ENCODE measurements around the gene PRLR.

DNA sequence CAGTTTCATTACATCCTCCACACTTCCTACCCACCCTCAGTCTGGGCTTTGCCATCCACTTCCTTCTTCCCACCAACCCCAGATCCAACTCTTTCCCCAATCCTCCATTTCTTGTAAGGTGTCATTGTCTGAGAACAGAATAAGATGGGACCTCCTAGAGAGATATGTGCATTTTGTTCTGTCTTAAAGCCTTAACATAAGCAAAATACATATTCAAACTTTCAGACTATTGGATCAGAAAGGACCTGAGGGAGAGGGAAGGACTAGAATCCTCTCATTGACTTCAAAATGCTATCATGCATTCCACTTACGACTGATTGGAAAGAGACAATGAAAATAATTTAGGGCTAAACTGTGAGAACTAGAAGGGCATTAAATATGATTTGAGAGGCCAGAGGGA is 225.5 kb downstream of the PRLR start:
- TF ChIP-seq, protein P1, sequence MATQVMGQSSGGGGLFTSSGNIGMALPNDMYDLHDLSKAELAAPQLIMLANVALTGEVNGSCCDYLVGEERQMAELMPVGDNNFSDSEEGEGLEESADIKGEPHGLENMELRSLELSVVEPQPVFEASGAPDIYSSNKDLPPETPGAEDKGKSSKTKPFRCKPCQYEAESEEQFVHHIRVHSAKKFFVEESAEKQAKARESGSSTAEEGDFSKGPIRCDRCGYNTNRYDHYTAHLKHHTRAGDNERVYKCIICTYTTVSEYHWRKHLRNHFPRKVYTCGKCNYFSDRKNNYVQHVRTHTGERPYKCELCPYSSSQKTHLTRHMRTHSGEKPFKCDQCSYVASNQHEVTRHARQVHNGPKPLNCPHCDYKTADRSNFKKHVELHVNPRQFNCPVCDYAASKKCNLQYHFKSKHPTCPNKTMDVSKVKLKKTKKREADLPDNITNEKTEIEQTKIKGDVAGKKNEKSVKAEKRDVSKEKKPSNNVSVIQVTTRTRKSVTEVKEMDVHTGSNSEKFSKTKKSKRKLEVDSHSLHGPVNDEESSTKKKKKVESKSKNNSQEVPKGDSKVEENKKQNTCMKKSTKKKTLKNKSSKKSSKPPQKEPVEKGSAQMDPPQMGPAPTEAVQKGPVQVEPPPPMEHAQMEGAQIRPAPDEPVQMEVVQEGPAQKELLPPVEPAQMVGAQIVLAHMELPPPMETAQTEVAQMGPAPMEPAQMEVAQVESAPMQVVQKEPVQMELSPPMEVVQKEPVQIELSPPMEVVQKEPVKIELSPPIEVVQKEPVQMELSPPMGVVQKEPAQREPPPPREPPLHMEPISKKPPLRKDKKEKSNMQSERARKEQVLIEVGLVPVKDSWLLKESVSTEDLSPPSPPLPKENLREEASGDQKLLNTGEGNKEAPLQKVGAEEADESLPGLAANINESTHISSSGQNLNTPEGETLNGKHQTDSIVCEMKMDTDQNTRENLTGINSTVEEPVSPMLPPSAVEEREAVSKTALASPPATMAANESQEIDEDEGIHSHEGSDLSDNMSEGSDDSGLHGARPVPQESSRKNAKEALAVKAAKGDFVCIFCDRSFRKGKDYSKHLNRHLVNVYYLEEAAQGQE (IDR thresholded peaks at IDR 0.05; ENCODE audit: borderline replicate concordance in 1 of 2, low read depth in 1 of 2, low read length in 2 of 2): no peak
- TF ChIP-seq MAFF (IDR thresholded peaks at IDR 0.05; ENCODE audit: low read depth, low read length) (no peak), MAFG (CRISPR knock-in tag; IDR thresholded peaks at IDR 0.05) (no peak), ETV6 (CRISPR knock-in tag; conservative IDR thresholded peaks at IDR 0.05) (no peak), SIN3A (IDR thresholded peaks at IDR 0.05; ENCODE audit: borderline replicate concordance, low read depth, low read length) (no peak), RBM39 (IDR thresholded peaks at IDR 0.05; ENCODE audit: low read depth, low read length, poor library complexity, severe bottlenecking) (no peak), PRPF4 (IDR thresholded peaks at IDR 0.05; ENCODE audit: low read depth, low read length, poor library complexity, severe bottlenecking) (no peak), SRF (IDR thresholded peaks at IDR 0.05; ENCODE audit: low read depth, low read length) (no peak), ASH2L (IDR thresholded peaks at IDR 0.05; ENCODE audit: insufficient read length, low read depth, low read length) (no peak), ZNF776 (CRISPR knock-in tag; IDR thresholded peaks at IDR 0.05) (no peak), POLR2AphosphoS5 (IDR thresholded peaks at IDR 0.05; ENCODE audit: low read depth, low read length) (no peak)
- TF ChIP-seq, protein P2, sequence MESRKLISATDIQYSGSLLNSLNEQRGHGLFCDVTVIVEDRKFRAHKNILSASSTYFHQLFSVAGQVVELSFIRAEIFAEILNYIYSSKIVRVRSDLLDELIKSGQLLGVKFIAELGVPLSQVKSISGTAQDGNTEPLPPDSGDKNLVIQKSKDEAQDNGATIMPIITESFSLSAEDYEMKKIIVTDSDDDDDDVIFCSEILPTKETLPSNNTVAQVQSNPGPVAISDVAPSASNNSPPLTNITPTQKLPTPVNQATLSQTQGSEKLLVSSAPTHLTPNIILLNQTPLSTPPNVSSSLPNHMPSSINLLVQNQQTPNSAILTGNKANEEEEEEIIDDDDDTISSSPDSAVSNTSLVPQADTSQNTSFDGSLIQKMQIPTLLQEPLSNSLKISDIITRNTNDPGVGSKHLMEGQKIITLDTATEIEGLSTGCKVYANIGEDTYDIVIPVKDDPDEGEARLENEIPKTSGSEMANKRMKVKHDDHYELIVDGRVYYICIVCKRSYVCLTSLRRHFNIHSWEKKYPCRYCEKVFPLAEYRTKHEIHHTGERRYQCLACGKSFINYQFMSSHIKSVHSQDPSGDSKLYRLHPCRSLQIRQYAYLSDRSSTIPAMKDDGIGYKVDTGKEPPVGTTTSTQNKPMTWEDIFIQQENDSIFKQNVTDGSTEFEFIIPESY (CRISPR knock-in tag; IDR thresholded peaks at IDR 0.05): no peak
- TF ChIP-seq, protein P3, sequence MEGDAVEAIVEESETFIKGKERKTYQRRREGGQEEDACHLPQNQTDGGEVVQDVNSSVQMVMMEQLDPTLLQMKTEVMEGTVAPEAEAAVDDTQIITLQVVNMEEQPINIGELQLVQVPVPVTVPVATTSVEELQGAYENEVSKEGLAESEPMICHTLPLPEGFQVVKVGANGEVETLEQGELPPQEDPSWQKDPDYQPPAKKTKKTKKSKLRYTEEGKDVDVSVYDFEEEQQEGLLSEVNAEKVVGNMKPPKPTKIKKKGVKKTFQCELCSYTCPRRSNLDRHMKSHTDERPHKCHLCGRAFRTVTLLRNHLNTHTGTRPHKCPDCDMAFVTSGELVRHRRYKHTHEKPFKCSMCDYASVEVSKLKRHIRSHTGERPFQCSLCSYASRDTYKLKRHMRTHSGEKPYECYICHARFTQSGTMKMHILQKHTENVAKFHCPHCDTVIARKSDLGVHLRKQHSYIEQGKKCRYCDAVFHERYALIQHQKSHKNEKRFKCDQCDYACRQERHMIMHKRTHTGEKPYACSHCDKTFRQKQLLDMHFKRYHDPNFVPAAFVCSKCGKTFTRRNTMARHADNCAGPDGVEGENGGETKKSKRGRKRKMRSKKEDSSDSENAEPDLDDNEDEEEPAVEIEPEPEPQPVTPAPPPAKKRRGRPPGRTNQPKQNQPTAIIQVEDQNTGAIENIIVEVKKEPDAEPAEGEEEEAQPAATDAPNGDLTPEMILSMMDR (CRISPR knock-in tag; IDR thresholded peaks at IDR 0.05): no peak
